HepG2 (cell line): ENCODE data around the gene SLCO4A1. TPM values are rescaled to one million over a fixed set of nuclear protein-coding genes. Genes with fewer than 3 reads are reported as not detected.

Experiments
- AGO1 ChIP-seq: fragments of 200-400 bp; formaldehyde crosslinking; IDR thresholded peaks from 2 replicates; pipeline ENCODE4 v1.6.1; 2017; ENCODE audit warnings: mild to moderate bottlenecking, low read depth, low read length, moderate library complexity; ENCODE audit not compliant: poor library complexity, severe bottlenecking
- BCL6 ChIP-seq: IDR thresholded peaks from 2 replicates; pipeline ENCODE4 v1.6.1; 2016; ENCODE audit warnings: missing genetic modification reagents, missing compliant biosample characterization
- KAT2B ChIP-seq: fragments of 150-350 bp; IDR thresholded peaks from 2 replicates; pipeline ENCODE4 v1.6.1; 2014; ENCODE audit warnings: low read depth, low read length, borderline replicate concordance
- NCOR1 ChIP-seq: fragments of 200-600 bp; sonication (generic); IDR thresholded peaks from 2 replicates; pipeline ENCODE4 v1.7.0; 2017; ENCODE audit warnings: antibody characterized with exemption, low read length, borderline replicate concordance
- NR3C1 ChIP-seq: sonication (generic); formaldehyde crosslinking; IDR thresholded peaks from 2 replicates; pipeline ENCODE4 v1.4.0; 2020; ENCODE audit warnings: missing genetic modification reagents
- SKI ChIP-seq: fragments of 450-650 bp; IDR thresholded peaks from one replicate; pipeline ENCODE4 v1.6.1; 2018; ENCODE audit warnings: mild to moderate bottlenecking; ENCODE audit not compliant: partially characterized antibody
- SMAD3 ChIP-seq: sonication (generic); formaldehyde crosslinking; IDR thresholded peaks from 2 replicates; pipeline ENCODE4 v1.4.0; 2020; ENCODE audit warnings: missing genetic modification reagents
- ZBTB1 ChIP-seq: sonication (generic); formaldehyde crosslinking; IDR thresholded peaks from 2 replicates; pipeline ENCODE4 v1.4.0; 2020; ENCODE audit warnings: missing genetic modification reagents, borderline replicate concordance
- ZNF12 ChIP-seq: sonication (generic); formaldehyde crosslinking; IDR thresholded peaks from 2 replicates; pipeline ENCODE4 v1.5.0; 2020; ENCODE audit warnings: missing genetic modification reagents
- ZNF878 ChIP-seq: sonication (generic); formaldehyde crosslinking; IDR thresholded peaks from 2 replicates; pipeline ENCODE4 v1.8.1; 2023; ENCODE audit warnings: mild to moderate bottlenecking, missing genetic modification reagents, moderate library complexity
- polyA plus RNA-seq, 8 experiments: library from polyadenylated mRNA; depleted of rRNA in 3 of 8; stranded (reverse) in 7 of 8; unstranded in 1 of 8; fragments of >200 nt; fragmentation: Illumina TruSeq in 4 of 8; extraction: Trizol in 4 of 8; gene quantifications; 2 replicates each; pipeline versions ENCODE4 v1.2.1 to v1.2.3, GENCODE V29; 2011 to 2016; ENCODE audit warnings: low read depth in 4 of 8, missing spikeins in 1 of 8, mixed read lengths in 1 of 8; ENCODE audit not compliant: insufficient read depth in 1 of 8
- total RNA-seq, 5 experiments: library from RNA; depleted of rRNA; stranded (reverse); fragments of >200 nt; fragmentation: Illumina TruSeq; extraction: Trizol; gene quantifications; 2 replicates each; pipeline ENCODE4 v1.2.3, GENCODE V29; 2016; ENCODE audit warnings: low read depth in 1 of 5
- TF ChIP-seq, protein P1 (sequence below): sonication (generic); formaldehyde crosslinking; IDR thresholded peaks from 2 replicates; pipeline ENCODE4 v1.5.1; 2020; ENCODE audit warnings: missing genetic modification reagents, mild to moderate bottlenecking, borderline replicate concordance
- TF ChIP-seq, protein P2 (sequence below): sonication (generic); formaldehyde crosslinking; IDR thresholded peaks from 2 replicates; pipeline ENCODE4 v1.4.0; 2020; ENCODE audit warnings: missing genetic modification reagents
- TF ChIP-seq, protein P3 (sequence below): sonication (generic); formaldehyde crosslinking; IDR thresholded peaks from 2 replicates; pipeline ENCODE4 v1.4.0; 2020; ENCODE audit warnings: mild to moderate bottlenecking, low read depth, missing genetic modification reagents
- TF ChIP-seq, protein P4 (sequence below): IDR thresholded peaks from 2 replicates; pipeline ENCODE4 v1.6.1; 2012; ENCODE audit warnings: low read length, improper control_type of control experiment
- TF ChIP-seq, protein P5 (sequence below): sonication (generic); formaldehyde crosslinking; IDR thresholded peaks from 2 replicates; pipeline ENCODE4 v1.4.0; 2020; ENCODE audit warnings: missing genetic modification reagents
- TF ChIP-seq, protein P6 (sequence below): fragments of 450-650 bp; IDR thresholded peaks from 2 replicates; pipeline ENCODE4 v1.6.1; 2017
- TF ChIP-seq, protein P7 (sequence below): sonication (generic); formaldehyde crosslinking; IDR thresholded peaks from 2 replicates; pipeline ENCODE4 v1.8.0; 2022; ENCODE audit warnings: missing genetic modification reagents, low read depth, mild to moderate bottlenecking, borderline replicate concordance
- TF ChIP-seq, protein P8 (sequence below): sonication (generic); formaldehyde crosslinking; IDR thresholded peaks from 2 replicates; pipeline ENCODE4 v1.4.0; 2020; ENCODE audit warnings: mild to moderate bottlenecking, missing genetic modification reagents

The SLCO4A1 gene
- total and polyA plus RNA-seq, 2 of the 13 experiments (the other 11 are each of a cell fraction or from before 2014, with no cell fraction given), result 55.5 to 112 TPM

DNA sequence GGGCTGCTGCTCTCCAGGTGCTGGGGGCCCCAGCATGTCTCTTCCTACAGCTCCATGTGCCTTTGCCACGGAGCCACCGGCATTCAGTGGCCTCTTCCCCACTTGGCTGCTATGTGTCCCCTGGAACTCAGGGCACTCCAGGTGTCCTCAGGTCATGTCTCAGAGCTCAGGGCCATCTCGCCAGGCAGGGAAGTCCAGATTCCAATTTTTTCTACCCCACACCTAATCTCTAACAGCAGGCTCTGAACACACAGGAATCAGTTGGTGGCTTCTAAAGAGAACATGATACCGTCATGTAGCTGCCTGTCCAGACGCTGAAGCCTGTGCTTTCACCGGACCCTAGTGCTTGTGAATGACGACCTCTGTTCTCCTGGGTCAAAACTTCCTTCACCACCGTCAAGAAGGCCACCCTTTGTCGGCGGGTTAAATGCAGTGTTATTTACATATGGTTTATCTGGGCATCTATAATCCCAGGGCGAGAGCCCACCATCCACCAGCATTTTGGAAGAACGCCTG lies 4.2 kb upstream of the SLCO4A1 start (continued):
- TF ChIP-seq KAT2B (no peak), ZNF12 (no peak), BCL6 (no peak), SMAD3 (CRISPR knock-in tag) (no peak), AGO1 (no peak), NCOR1 (peak; percentile 43; the same call in 1 of the 2 replicates), ZBTB1 (CRISPR knock-in tag) (no peak), SKI (no peak), NR3C1 (CRISPR knock-in tag) (no peak), ZNF878 (CRISPR knock-in tag) (no peak)
- TF ChIP-seq, protein P1, sequence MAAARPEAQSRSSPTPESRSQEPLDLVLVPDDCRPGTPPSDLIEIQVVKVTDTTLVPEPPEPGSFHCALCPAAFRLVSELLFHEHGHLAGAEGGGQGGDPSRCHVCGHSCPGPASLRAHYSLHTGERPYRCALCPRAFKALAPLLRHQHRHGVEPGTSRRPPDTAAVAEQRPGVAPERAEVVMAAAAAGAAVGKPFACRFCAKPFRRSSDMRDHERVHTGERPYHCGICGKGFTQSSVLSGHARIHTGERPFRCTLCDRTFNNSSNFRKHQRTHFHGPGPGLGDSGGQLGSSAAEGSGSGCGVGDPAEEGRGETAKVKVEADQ, result no peak
- TF ChIP-seq, protein P2, sequence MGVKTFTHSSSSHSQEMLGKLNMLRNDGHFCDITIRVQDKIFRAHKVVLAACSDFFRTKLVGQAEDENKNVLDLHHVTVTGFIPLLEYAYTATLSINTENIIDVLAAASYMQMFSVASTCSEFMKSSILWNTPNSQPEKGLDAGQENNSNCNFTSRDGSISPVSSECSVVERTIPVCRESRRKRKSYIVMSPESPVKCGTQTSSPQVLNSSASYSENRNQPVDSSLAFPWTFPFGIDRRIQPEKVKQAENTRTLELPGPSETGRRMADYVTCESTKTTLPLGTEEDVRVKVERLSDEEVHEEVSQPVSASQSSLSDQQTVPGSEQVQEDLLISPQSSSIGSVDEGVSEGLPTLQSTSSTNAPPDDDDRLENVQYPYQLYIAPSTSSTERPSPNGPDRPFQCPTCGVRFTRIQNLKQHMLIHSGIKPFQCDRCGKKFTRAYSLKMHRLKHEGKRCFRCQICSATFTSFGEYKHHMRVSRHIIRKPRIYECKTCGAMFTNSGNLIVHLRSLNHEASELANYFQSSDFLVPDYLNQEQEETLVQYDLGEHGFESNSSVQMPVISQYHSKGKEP (CRISPR knock-in tag), result no peak
- TF ChIP-seq, protein P3, sequence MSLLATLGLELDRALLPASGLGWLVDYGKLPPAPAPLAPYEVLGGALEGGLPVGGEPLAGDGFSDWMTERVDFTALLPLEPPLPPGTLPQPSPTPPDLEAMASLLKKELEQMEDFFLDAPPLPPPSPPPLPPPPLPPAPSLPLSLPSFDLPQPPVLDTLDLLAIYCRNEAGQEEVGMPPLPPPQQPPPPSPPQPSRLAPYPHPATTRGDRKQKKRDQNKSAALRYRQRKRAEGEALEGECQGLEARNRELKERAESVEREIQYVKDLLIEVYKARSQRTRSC (CRISPR knock-in tag), result no peak
- TF ChIP-seq, protein P4, sequence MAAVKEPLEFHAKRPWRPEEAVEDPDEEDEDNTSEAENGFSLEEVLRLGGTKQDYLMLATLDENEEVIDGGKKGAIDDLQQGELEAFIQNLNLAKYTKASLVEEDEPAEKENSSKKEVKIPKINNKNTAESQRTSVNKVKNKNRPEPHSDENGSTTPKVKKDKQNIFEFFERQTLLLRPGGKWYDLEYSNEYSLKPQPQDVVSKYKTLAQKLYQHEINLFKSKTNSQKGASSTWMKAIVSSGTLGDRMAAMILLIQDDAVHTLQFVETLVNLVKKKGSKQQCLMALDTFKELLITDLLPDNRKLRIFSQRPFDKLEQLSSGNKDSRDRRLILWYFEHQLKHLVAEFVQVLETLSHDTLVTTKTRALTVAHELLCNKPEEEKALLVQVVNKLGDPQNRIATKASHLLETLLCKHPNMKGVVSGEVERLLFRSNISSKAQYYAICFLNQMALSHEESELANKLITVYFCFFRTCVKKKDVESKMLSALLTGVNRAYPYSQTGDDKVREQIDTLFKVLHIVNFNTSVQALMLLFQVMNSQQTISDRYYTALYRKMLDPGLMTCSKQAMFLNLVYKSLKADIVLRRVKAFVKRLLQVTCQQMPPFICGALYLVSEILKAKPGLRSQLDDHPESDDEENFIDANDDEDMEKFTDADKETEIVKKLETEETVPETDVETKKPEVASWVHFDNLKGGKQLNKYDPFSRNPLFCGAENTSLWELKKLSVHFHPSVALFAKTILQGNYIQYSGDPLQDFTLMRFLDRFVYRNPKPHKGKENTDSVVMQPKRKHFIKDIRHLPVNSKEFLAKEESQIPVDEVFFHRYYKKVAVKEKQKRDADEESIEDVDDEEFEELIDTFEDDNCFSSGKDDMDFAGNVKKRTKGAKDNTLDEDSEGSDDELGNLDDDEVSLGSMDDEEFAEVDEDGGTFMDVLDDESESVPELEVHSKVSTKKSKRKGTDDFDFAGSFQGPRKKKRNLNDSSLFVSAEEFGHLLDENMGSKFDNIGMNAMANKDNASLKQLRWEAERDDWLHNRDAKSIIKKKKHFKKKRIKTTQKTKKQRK, result no peak
- TF ChIP-seq, protein P5, sequence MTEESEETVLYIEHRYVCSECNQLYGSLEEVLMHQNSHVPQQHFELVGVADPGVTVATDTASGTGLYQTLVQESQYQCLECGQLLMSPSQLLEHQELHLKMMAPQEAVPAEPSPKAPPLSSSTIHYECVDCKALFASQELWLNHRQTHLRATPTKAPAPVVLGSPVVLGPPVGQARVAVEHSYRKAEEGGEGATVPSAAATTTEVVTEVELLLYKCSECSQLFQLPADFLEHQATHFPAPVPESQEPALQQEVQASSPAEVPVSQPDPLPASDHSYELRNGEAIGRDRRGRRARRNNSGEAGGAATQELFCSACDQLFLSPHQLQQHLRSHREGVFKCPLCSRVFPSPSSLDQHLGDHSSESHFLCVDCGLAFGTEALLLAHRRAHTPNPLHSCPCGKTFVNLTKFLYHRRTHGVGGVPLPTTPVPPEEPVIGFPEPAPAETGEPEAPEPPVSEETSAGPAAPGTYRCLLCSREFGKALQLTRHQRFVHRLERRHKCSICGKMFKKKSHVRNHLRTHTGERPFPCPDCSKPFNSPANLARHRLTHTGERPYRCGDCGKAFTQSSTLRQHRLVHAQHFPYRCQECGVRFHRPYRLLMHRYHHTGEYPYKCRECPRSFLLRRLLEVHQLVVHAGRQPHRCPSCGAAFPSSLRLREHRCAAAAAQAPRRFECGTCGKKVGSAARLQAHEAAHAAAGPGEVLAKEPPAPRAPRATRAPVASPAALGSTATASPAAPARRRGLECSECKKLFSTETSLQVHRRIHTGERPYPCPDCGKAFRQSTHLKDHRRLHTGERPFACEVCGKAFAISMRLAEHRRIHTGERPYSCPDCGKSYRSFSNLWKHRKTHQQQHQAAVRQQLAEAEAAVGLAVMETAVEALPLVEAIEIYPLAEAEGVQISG (CRISPR knock-in tag), result no peak
- TF ChIP-seq, protein P6, sequence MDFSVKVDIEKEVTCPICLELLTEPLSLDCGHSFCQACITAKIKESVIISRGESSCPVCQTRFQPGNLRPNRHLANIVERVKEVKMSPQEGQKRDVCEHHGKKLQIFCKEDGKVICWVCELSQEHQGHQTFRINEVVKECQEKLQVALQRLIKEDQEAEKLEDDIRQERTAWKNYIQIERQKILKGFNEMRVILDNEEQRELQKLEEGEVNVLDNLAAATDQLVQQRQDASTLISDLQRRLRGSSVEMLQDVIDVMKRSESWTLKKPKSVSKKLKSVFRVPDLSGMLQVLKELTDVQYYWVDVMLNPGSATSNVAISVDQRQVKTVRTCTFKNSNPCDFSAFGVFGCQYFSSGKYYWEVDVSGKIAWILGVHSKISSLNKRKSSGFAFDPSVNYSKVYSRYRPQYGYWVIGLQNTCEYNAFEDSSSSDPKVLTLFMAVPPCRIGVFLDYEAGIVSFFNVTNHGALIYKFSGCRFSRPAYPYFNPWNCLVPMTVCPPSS, result no peak
- TF ChIP-seq, protein P7, sequence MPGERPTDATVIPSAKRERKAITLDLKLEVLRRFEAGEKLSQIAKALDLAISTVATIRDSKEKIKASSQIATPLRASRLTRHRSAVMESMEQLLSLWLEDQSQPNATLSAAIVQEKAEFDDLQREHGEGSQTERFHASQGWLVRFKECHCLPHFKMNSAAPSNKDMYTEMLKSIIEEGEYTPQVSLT (CRISPR knock-in tag), result no peak
- TF ChIP-seq, protein P8, sequence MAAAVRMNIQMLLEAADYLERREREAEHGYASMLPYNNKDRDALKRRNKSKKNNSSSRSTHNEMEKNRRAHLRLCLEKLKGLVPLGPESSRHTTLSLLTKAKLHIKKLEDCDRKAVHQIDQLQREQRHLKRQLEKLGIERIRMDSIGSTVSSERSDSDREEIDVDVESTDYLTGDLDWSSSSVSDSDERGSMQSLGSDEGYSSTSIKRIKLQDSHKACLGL, result peak; percentile 40
